Stimulated activated naive B cell treated with anti-CD40 and anti-IgM and Interleukin-4, amounts not matched to agents 10 μg/mL and 1 μg/mL and 100 μg/mL, for 72 hours (primary cell): ENCODE data around the gene MRPL2.

ENCODE experiments used
- ATAC-seq, 2 donors: fragments of 150-1000 bp; cut with Tn5 transposase; replicated peaks; 2 replicates each; pipeline ENCODE4 v1.10.0; 2021; ENCODE audit warnings: moderate library complexity in 1 of 2
- DNase-seq: peaks from one replicate; pipeline ENCODE4 v3.0.0; 2021
- H3K27ac Mint-ChIP-seq: one replicate; pipeline ENCODE4 v1.8.0; 2022; ENCODE audit warnings: mild to moderate bottlenecking, mixed read lengths
- H3K27me3 Mint-ChIP-seq, 2 donors: one replicate each; pipeline ENCODE4 v1.8.0; 2022; ENCODE audit warnings: mixed read lengths in 2 of 2
- H3K36me3 Mint-ChIP-seq, 2 donors: one replicate each; pipeline ENCODE4 v1.8.0; 2022; ENCODE audit warnings: mixed read lengths in 2 of 2, mild to moderate bottlenecking in 1 of 2
- H3K4me1 Mint-ChIP-seq, 2 donors: one replicate each; pipeline ENCODE4 v1.8.0; 2022; ENCODE audit warnings: mixed read lengths in 2 of 2, mild to moderate bottlenecking in 1 of 2
- H3K4me3 Mint-ChIP-seq, 2 donors: one replicate each; pipeline ENCODE4 v1.8.0; 2022; ENCODE audit warnings: mild to moderate bottlenecking in 2 of 2, mixed read lengths in 2 of 2, moderate library complexity in 1 of 2
- H3K9me3 Mint-ChIP-seq, 2 donors: one replicate each; pipeline ENCODE4 v1.8.0; 2022; ENCODE audit warnings: mixed read lengths in 2 of 2, mild to moderate bottlenecking in 1 of 2

Gene MRPL2

GRCh38 chr6:43075670-43076463, 16.6 kb upstream of the MRPL2 start, which contains the start of gene PTK7:
Gene PTK7 (plus strand): TSS chr6:43076314. CDS start chr6:43076489, 175 bp downstream.
- peaks cover 19 to 28% of the 10 kb centered on the region in 2 donors for H3K36me3 Mint-ChIP-seq
- DNase-seq (no peak), ATAC-seq (peak; percentile 65 to 66)
- peak within 1 kb of the TSS; percentile 74 to 86 for H3K4me3 Mint-ChIP-seq
- H3K9me3 Mint-ChIP-seq: no peaks in the 10 kb centered on the region
- peaks cover 19 to 22% of the 10 kb centered on the region in 2 donors for H3K27me3 Mint-ChIP-seq
- peaks cover 2 to 9% of the 10 kb centered on the region in 2 donors for H3K4me1 Mint-ChIP-seq
- no peak within 1 kb of the TSS for H3K27ac Mint-ChIP-seq

- no peaks in the 10 kb centered on the region for H3K9me3 Mint-ChIP-seq
- peaks cover 2 to 9% of the 10 kb centered on the region in 2 donors for H3K4me1 Mint-ChIP-seq
- peaks cover 23 to 34% of the 10 kb centered on the region in 2 donors for H3K36me3 Mint-ChIP-seq
- H3K27me3 Mint-ChIP-seq: peaks cover 18 to 20% of the 10 kb centered on the region in 2 donors
- no peak for ATAC-seq
- H3K27ac Mint-ChIP-seq: no peak overlapping the region
- DNase-seq: no peak
- peak overlapping the region in 1 of 2 donors; percentile 58 for H3K4me3 Mint-ChIP-seq
Observed at GRCh38 chr6:43074847-43075669, 15.8 kb upstream of the MRPL2 start.

GRCh38 chr6:43070028-43070632, 10.9 kb upstream of the MRPL2 start:
- H3K9me3 Mint-ChIP-seq: no peaks in the 10 kb centered on the region
- ATAC-seq (peak; percentile 68 to 81), DNase-seq (no peak)
- no peak overlapping the region for H3K4me3 Mint-ChIP-seq
- no peaks in the 10 kb centered on the region for H3K27me3 Mint-ChIP-seq
- no peaks in the 10 kb centered on the region for H3K4me1 Mint-ChIP-seq
- peaks cover 23 to 44% of the 10 kb centered on the region in 2 donors for H3K36me3 Mint-ChIP-seq
- H3K27ac Mint-ChIP-seq: no peak overlapping the region

- H3K4me3 Mint-ChIP-seq: no peak overlapping the region
- no peaks in the 10 kb centered on the region for H3K27me3 Mint-ChIP-seq
- ATAC-seq: no peak
- DNase-seq: no peak
- peaks cover 0 to 38% of the 10 kb centered on the region in 2 donors for H3K36me3 Mint-ChIP-seq
- peaks cover 23 to 27% of the 10 kb centered on the region in 2 donors for H3K4me1 Mint-ChIP-seq
- H3K27ac Mint-ChIP-seq: no peak overlapping the region
- no peaks in the 10 kb centered on the region for H3K9me3 Mint-ChIP-seq
Observed at GRCh38 chr6:43062818-43063217, 3.6 kb upstream of the MRPL2 start.

GRCh38 chr6:43061861-43062260, 2.6 kb upstream of the MRPL2 start:
- peaks cover 0 to 42% of the 10 kb centered on the region in 2 donors for H3K36me3 Mint-ChIP-seq
- no peaks in the 10 kb centered on the region for H3K27me3 Mint-ChIP-seq
- no peaks in the 10 kb centered on the region for H3K9me3 Mint-ChIP-seq
- DNase-seq: no peak
- H3K4me3 Mint-ChIP-seq: no peak overlapping the region
- no peak overlapping the region for H3K27ac Mint-ChIP-seq
- no peak for ATAC-seq
- peaks cover 24 to 30% of the 10 kb centered on the region in 2 donors for H3K4me1 Mint-ChIP-seq

- Mint-ChIP-seq H3K27me3 (no peaks in the 10 kb centered on the region), H3K4me3 (peak overlapping the region; percentile 95 to 98), H3K9me3 (no peaks in the 10 kb centered on the region), H3K27ac (no peak overlapping the region), H3K36me3 (peaks cover 2 to 39% of the 10 kb centered on the region in 2 donors), H3K4me1 (peaks cover 24 to 32% of the 10 kb centered on the region in 2 donors)
- no peak for ATAC-seq
- DNase-seq: no peak
Observed at GRCh38 chr6:43060755-43061633, 1.8 kb upstream of the MRPL2 start.

- Mint-ChIP-seq H3K36me3 (peaks cover 9 to 44% of the 10 kb centered on the region in 2 donors), H3K9me3 (no peaks in the 10 kb centered on the region), H3K27me3 (no peaks in the 10 kb centered on the region), H3K4me3 (peak overlapping the region; percentile 95 to 98), H3K4me1 (peaks cover 27 to 38% of the 10 kb centered on the region in 2 donors), H3K27ac (peak overlapping the region; percentile 99)
- ATAC-seq (no peak), DNase-seq (no peak)
Observed at GRCh38 chr6:43060034-43060754, 960 bp upstream of the MRPL2 start.

- Mint-ChIP-seq H3K27ac (peak overlapping the region; percentile 99), H3K4me3 (peak overlapping the region; percentile 95 to 98), H3K4me1 (peaks cover 34 to 47% of the 10 kb centered on the region in 2 donors), H3K27me3 (no peaks in the 10 kb centered on the region), H3K36me3 (peaks cover 17 to 46% of the 10 kb centered on the region in 2 donors), H3K9me3 (no peaks in the 10 kb centered on the region)
- no peak for DNase-seq
- no peak for ATAC-seq
Observed at GRCh38 chr6:43058531-43058930, 703 bp downstream of the MRPL2 start.

GRCh38 chr6:43055966-43056365, 3.3 kb downstream of the MRPL2 start:
- Mint-ChIP-seq H3K27me3 (no peaks in the 10 kb centered on the region), H3K27ac (peak overlapping the region; percentile 62), H3K9me3 (no peaks in the 10 kb centered on the region), H3K36me3 (peaks cover 23 to 53% of the 10 kb centered on the region in 2 donors), H3K4me3 (no peak overlapping the region), H3K4me1 (peaks cover 46 to 70% of the 10 kb centered on the region in 2 donors)
- DNase-seq (no peak), ATAC-seq (no peak)

GRCh38 chr6:43054206-43054943, 4.9 kb downstream of the MRPL2 start:
- Mint-ChIP-seq H3K27me3 (no peaks in the 10 kb centered on the region), H3K9me3 (no peaks in the 10 kb centered on the region), H3K36me3 (peaks cover 38 to 69% of the 10 kb centered on the region in 2 donors), H3K27ac (peak overlapping the region; percentile 95), H3K4me1 (peaks cover 45 to 64% of the 10 kb centered on the region in 2 donors), H3K4me3 (peak overlapping the region; percentile 96 to 100)
- DNase-seq (no peak), ATAC-seq (no peak)

GRCh38 chr6:43053545-43054205, 5.6 kb downstream of the MRPL2 start, which contains the start of gene CUL7:
Gene CUL7 (minus strand): TSS chr6:43053851. CDS start chr6:43052788, 1,063 bp downstream.
- Mint-ChIP-seq H3K27me3 (no peaks in the 10 kb centered on the region), H3K36me3 (peaks cover 41 to 72% of the 10 kb centered on the region in 2 donors), H3K4me3 (peak within 1 kb of the TSS; percentile 96 to 100), H3K4me1 (peaks cover 45 to 62% of the 10 kb centered on the region in 2 donors), H3K27ac (peak within 1 kb of the TSS; percentile 95), H3K9me3 (no peaks in the 10 kb centered on the region)
- ATAC-seq: peak; percentile 98 to 99
- DNase-seq: peak; percentile 82
